ENCODE data around the gene DHCR7. TPM values are rescaled to one million over a fixed set of nuclear protein-coding genes. Genes with fewer than 3 reads are reported as not detected.

DHCR7 gene
- polyA plus RNA-seq, 1 donor from 2014 or later: 30.1 TPM

GRCh38 chr11:71436861-71437260, 11.3 kb downstream of the DHCR7 start:
- Histone ChIP-seq H3K36me3 (ENCODE audit: insufficient read depth, low read length) (peaks cover 12% of the 10 kb centered on the region), H3K27ac (ENCODE audit: low read length) (no peak overlapping the region)
- TF ChIP-seq EZH2 (IDR thresholded peaks at IDR 0.05; ENCODE audit: borderline replicate concordance, insufficient read depth, low read length, poor library complexity, severe bottlenecking) (no peak), TAF1 (IDR thresholded peaks at IDR 0.05; ENCODE audit: low read depth) (no peak), REST (IDR thresholded peaks at IDR 0.05; ENCODE audit: borderline replicate concordance) (no peak), EP300 (conservative IDR thresholded peaks at IDR 0.05; ENCODE audit: poor library complexity, severe bottlenecking) (no peak), MXI1 (conservative IDR thresholded peaks at IDR 0.05; ENCODE audit: poor library complexity, severe bottlenecking) (no peak), POLR2AphosphoS5 (IDR thresholded peaks at IDR 0.05) (no peak), RAD21 (conservative IDR thresholded peaks at IDR 0.05) (no peak), SMC3 (conservative IDR thresholded peaks at IDR 0.05; ENCODE audit: poor library complexity) (no peak)
- TF ChIP-seq, protein P1, sequence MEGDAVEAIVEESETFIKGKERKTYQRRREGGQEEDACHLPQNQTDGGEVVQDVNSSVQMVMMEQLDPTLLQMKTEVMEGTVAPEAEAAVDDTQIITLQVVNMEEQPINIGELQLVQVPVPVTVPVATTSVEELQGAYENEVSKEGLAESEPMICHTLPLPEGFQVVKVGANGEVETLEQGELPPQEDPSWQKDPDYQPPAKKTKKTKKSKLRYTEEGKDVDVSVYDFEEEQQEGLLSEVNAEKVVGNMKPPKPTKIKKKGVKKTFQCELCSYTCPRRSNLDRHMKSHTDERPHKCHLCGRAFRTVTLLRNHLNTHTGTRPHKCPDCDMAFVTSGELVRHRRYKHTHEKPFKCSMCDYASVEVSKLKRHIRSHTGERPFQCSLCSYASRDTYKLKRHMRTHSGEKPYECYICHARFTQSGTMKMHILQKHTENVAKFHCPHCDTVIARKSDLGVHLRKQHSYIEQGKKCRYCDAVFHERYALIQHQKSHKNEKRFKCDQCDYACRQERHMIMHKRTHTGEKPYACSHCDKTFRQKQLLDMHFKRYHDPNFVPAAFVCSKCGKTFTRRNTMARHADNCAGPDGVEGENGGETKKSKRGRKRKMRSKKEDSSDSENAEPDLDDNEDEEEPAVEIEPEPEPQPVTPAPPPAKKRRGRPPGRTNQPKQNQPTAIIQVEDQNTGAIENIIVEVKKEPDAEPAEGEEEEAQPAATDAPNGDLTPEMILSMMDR (IDR thresholded peaks at IDR 0.05; ENCODE audit: poor library complexity, severe bottlenecking): no peak

GRCh38 chr11:71435278-71435951, 12.8 kb downstream of the DHCR7 start:
- no peak overlapping the region for H3K27ac ChIP-seq (ENCODE audit: low read length)

More at GRCh38 chr11:71436861-71437260, 11.3 kb downstream of the DHCR7 start:
- Histone ChIP-seq H4K20me1 (ENCODE audit: insufficient read depth) (no peaks in the 10 kb centered on the region), H3F3A (ENCODE audit: insufficient read depth, low read length, poor library complexity, severe bottlenecking) (no peaks in the 10 kb centered on the region), H2AFZ (ENCODE audit: low read depth, low read length) (no peak overlapping the region), H3K4me3 (ENCODE audit: low read length) (no peak overlapping the region), H3K9me2 (ENCODE audit: insufficient read depth, low read length) (no peaks in the 10 kb centered on the region), H3K4me2 (ENCODE audit: low read length) (no peak overlapping the region), H3K79me2 (replicated peaks; ENCODE audit: insufficient read depth, low read length) (no peaks in the 10 kb centered on the region), H3K9ac (ENCODE audit: low read length) (no peak overlapping the region), H3K9me3 (ENCODE audit: low read length) (no peaks in the 10 kb centered on the region), H3K27me3 (ENCODE audit: insufficient read depth, low read depth, low read length) (no peaks in the 10 kb centered on the region)

More at GRCh38 chr11:71435278-71435951, 12.8 kb downstream of the DHCR7 start:
- Histone ChIP-seq H3K36me3 (ENCODE audit: insufficient read depth, low read length) (peaks cover 12% of the 10 kb centered on the region), H3K4me3 (ENCODE audit: low read length) (no peak overlapping the region), H3K9me3 (ENCODE audit: low read length) (no peaks in the 10 kb centered on the region), H3K9me2 (ENCODE audit: insufficient read depth, low read length) (no peaks in the 10 kb centered on the region), H3K4me2 (ENCODE audit: low read length) (no peak overlapping the region), H4K20me1 (ENCODE audit: insufficient read depth) (no peaks in the 10 kb centered on the region), H3F3A (ENCODE audit: insufficient read depth, low read length, poor library complexity, severe bottlenecking) (no peaks in the 10 kb centered on the region), H3K79me2 (replicated peaks; ENCODE audit: insufficient read depth, low read length) (no peaks in the 10 kb centered on the region), H3K9ac (ENCODE audit: low read length) (no peak overlapping the region), H2AFZ (ENCODE audit: low read depth, low read length) (no peak overlapping the region), H3K27me3 (ENCODE audit: insufficient read depth, low read depth, low read length) (no peaks in the 10 kb centered on the region)
- TF ChIP-seq REST (IDR thresholded peaks at IDR 0.05; ENCODE audit: borderline replicate concordance) (no peak), POLR2AphosphoS5 (IDR thresholded peaks at IDR 0.05) (no peak), RAD21 (conservative IDR thresholded peaks at IDR 0.05) (no peak)
